Spleen (tissue), 11 donors: ENCODE data around the gene MS4A13. TPM values are rescaled to one million over a fixed set of nuclear protein-coding genes. Genes with fewer than 3 reads are reported as not detected.

Source experiments
- DNase-seq: peaks from one replicate; pipeline ENCODE4 v3.0.0-alpha.2; 2020
- H3K27ac ChIP-seq, 8 donors: fragments of 200-600 bp; sonication (generic) in 7 of 8; 1 replicate in 4 of 8; 2 replicates in 4 of 8; pipeline versions ENCODE4 v1.5.0 to v1.8.0; 2016 to 2021; ENCODE audit warnings: inconsistent platforms in 4 of 8, mild to moderate bottlenecking in 4 of 8, moderate library complexity in 1 of 8
- H3K27me3 ChIP-seq, 7 donors: fragments of 200-600 bp; sonication (generic) in 6 of 7; replicated peaks in 1 of 7; 1 replicate in 4 of 7; 2 replicates in 3 of 7; pipeline versions ENCODE4 v1.5.0 to v1.8.0; 2016 to 2021; ENCODE audit warnings: inconsistent platforms in 3 of 7, mild to moderate bottlenecking in 1 of 7
- H3K36me3 ChIP-seq, 6 donors: fragments of 200-600 bp; sonication (generic) in 5 of 6; 1 replicate in 4 of 6; 2 replicates in 2 of 6; pipeline versions ENCODE4 v1.5.0 to v1.8.0; 2016 to 2021; ENCODE audit warnings: inconsistent platforms in 2 of 6
- H3K4me1 ChIP-seq, 6 donors: fragments of 200-600 bp; sonication (generic) in 5 of 6; 1 replicate in 3 of 6; 2 replicates in 3 of 6; pipeline versions ENCODE4 v1.5.0 to v1.8.0; 2016 to 2021; ENCODE audit warnings: inconsistent platforms in 3 of 6
- H3K4me3 ChIP-seq, 8 donors: fragments of 200-600 bp; sonication (generic) in 7 of 8; 1 replicate in 4 of 8; 2 replicates in 4 of 8; pipeline versions ENCODE4 v1.5.0 to v1.8.0; 2016 to 2021; ENCODE audit warnings: inconsistent platforms in 4 of 8, mild to moderate bottlenecking in 4 of 8, moderate library complexity in 2 of 8
- H3K9me3 ChIP-seq, 8 donors: fragments of 200-600 bp; sonication (generic) in 7 of 8; 1 replicate in 4 of 8; 2 replicates in 4 of 8; pipeline versions ENCODE4 v1.5.0 to v1.8.0; 2016 to 2021; ENCODE audit warnings: inconsistent platforms in 4 of 8
- POLR2A ChIP-seq, 3 donors: fragments of 450-650 bp; IDR thresholded peaks; one replicate each; pipeline ENCODE4 v1.5.1; 2017; ENCODE audit warnings: antibody characterized with exemption in 3 of 3, mild to moderate bottlenecking in 1 of 3
- POLR2AphosphoS5 ChIP-seq, 3 donors: sonication (generic); formaldehyde crosslinking; IDR thresholded peaks; one replicate each; pipeline ENCODE4 v1.5.1; 2017; ENCODE audit warnings: antibody characterized with exemption in 3 of 3
- WGBS, 5 donors: extraction: QIAGEN DNeasy Blood & Tissue Kit in 3 of 5; methylation state at CpG; one replicate each; pipeline versions ENCODE4 v1.1.5 to v1.1.7; 2013 to 2018; 5-methylcytosine and 5-hydroxymethylcytosine counted together
- intact Hi-C: fragments of 100-400 bp; cut with DNase I; formaldehyde crosslinking; loops from one replicate; pipeline ENCODE4 v1.15.0; 2023; ENCODE audit warnings: low total_unique reads
- polyA plus RNA-seq, 3 donors: library from polyadenylated mRNA; stranded (reverse); fragments of 200-250 nt; gene quantifications; one replicate each; pipeline ENCODE4 v1.2.1, GENCODE V29; 2013
- total RNA-seq, 7 donors: library from RNA; depleted of rRNA in 3 of 7; stranded (reverse); fragments of >200 nt in 3 of 7; fragmentation: NEBNext Ultra II Directional in 4 of 7; extraction: Animal tissue kit (Norgen Biotek cat#: 25700) in 4 of 7; gene quantifications; one replicate each; pipeline versions ENCODE4 v1.1.0 to v1.2.1, GENCODE V29; 2016 to 2021
- TF ChIP-seq, protein P1 (sequence below), 11 experiments: fragments of 200-600 bp in 7 of 11; fragments of 450-650 bp in 4 of 11; sonication (generic) in 4 of 11; IDR thresholded peaks in 8 of 11; conservative IDR thresholded peaks in 3 of 11; 1 replicate in 7 of 11; 2 replicates in 4 of 11; pipeline versions ENCODE4 v1.4.0 to v1.8.0; 2016 to 2021; ENCODE audit warnings: antibody characterized with exemption in 11 of 11, inconsistent platforms in 4 of 11, mild to moderate bottlenecking in 1 of 11
- donor health status: healthy with polysubstance abuse.
- donor health status: DM: no; HTN: no; CAD: no; lungs with moderate emphysema.
- donor health status: DM: no; HTN: no; CAD: no.
- donor health status: Bipolar disorder and iron deficiency.
- donor health status: healthy.
- donor health status: DM: no; HTN: no; CAD: no.
- donor health status: DM: yes; HTN: yes; CAD: no.

The MS4A13 gene
- total and polyA plus RNA-seq, 10 donors = not detected

DNA sequence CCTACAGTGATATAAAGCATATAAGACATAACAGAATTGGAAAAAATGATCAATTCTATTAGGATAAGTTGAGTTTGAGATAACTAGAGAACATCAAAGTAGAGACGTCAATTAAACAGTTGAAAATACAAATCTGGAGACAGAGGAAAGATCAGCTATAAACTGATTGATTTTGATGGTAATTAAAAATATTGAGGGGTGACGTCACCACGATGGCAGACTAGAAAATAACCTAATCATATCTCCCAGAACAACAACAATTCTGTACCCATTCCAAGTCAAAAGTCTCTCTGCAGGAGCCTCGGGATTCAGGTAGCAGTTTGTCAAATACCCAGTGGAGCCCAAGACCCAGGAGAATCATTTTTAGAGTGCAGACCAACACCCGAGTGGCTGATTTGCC, 28.9 kb downstream of the MS4A13 start:
- no peak for DNase-seq
- no peak for TF ChIP-seq POLR2A (IDR thresholded peaks at IDR 0.05)
- no peak for TF ChIP-seq POLR2AphosphoS5 (IDR thresholded peaks at IDR 0.05)
- TF ChIP-seq, protein P1, sequence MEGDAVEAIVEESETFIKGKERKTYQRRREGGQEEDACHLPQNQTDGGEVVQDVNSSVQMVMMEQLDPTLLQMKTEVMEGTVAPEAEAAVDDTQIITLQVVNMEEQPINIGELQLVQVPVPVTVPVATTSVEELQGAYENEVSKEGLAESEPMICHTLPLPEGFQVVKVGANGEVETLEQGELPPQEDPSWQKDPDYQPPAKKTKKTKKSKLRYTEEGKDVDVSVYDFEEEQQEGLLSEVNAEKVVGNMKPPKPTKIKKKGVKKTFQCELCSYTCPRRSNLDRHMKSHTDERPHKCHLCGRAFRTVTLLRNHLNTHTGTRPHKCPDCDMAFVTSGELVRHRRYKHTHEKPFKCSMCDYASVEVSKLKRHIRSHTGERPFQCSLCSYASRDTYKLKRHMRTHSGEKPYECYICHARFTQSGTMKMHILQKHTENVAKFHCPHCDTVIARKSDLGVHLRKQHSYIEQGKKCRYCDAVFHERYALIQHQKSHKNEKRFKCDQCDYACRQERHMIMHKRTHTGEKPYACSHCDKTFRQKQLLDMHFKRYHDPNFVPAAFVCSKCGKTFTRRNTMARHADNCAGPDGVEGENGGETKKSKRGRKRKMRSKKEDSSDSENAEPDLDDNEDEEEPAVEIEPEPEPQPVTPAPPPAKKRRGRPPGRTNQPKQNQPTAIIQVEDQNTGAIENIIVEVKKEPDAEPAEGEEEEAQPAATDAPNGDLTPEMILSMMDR (IDR thresholded peaks at IDR 0.05 in 8 of 11, conservative IDR thresholded peaks at IDR 0.05 in 3 of 11) = no peak
- intact Hi-C loops = no loop called here
- Histone ChIP-seq H3K9me3 (peaks cover 0 to 17% (median 7%) of the 10 kb centered on the region in 8 donors), H3K36me3 (no peaks in the 10 kb centered on the region), H3K4me3 (no peak overlapping the region), H3K27me3 (no peaks in the 10 kb centered on the region), H3K4me1 (no peaks in the 10 kb centered on the region), H3K27ac (no peak overlapping the region)
- 85 to 91% (median 86%) methylated on average over 5 of the region's 5 CpGs for WGBS, 5 donors

DNA sequence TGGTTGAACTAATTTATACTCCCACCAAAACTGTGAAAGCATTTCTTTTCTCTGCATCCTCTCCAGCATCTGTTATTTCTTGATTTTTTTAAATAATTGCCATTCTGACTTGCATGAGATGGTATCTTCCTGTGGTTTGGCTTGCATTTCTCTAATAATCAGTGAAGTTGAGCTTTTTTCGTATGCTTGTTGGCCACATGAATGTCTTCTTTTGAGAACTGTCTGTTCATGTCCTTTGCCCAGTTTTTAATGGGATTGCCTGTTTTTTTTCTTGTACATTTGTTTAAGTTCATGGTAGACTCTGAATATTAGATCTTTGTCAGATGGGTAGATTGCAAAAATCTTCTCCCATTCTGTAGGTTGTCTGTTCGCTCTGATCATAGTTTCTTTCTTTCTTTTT, 46.1 kb downstream of the MS4A13 start:
- Histone ChIP-seq H3K27ac (no peak overlapping the region), H3K36me3 (no peaks in the 10 kb centered on the region), H3K9me3 (peaks cover 7 to 62% (median 46%) of the 10 kb centered on the region in 8 donors), H3K27me3 (no peaks in the 10 kb centered on the region), H3K4me1 (no peaks in the 10 kb centered on the region), H3K4me3 (no peak overlapping the region)
- no peak for DNase-seq
- intact Hi-C loops = no loop called here
- WGBS, 5 donors = 30 to 50% (median 38%) methylated on average over 2 of the region's 2 CpGs
- TF ChIP-seq POLR2A (IDR thresholded peaks at IDR 0.05) = no peak
- no peak for TF ChIP-seq POLR2AphosphoS5 (IDR thresholded peaks at IDR 0.05)
- TF ChIP-seq, protein P1 (IDR thresholded peaks at IDR 0.05 in 8 of 11, conservative IDR thresholded peaks at IDR 0.05 in 3 of 11) = no peak

DNA sequence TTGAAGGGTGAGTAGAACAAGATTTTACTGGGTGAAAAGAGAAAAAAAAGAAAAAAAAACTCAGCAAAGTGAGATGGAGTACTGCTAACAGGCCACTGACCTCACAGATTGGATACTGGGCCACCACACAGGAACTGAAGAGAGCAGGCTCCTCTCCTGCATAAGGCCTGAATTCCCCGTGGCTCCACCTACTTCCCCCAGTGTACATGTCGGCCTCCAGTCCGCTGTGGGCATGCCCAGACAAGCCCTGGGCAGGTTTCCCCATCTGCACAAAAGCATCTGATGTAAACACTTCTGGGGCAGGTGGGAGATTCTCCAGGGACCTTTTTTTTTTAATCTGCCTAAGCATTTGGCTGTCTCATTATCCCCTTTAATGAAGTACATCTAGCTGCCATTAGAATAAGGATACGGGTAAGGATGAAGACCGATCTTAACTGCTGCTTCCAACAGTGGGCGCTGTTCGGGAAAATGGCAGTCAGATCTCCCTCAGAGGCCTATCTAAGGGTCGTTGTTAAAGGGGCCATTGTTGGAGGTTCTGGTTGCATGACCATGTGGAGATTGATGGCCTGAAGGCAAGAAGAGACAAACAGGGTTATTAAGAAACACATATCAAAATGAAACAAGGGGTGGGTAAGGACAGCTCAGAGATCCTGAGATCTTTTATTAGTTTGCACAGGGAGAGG, 48.5 kb downstream of the MS4A13 start:
- Histone ChIP-seq H3K27ac (no peak overlapping the region), H3K27me3 (no peaks in the 10 kb centered on the region), H3K4me1 (no peaks in the 10 kb centered on the region), H3K36me3 (no peaks in the 10 kb centered on the region), H3K9me3 (peaks cover 4 to 50% (median 36%) of the 10 kb centered on the region in 8 donors), H3K4me3 (no peak overlapping the region)
- no peak for DNase-seq
- intact Hi-C loops = no loop called here
- WGBS, 5 donors = 62 to 68% (median 67%) methylated on average over 8 of the region's 8 CpGs
- TF ChIP-seq POLR2AphosphoS5 (IDR thresholded peaks at IDR 0.05) (no peak), POLR2A (IDR thresholded peaks at IDR 0.05) (no peak)
- TF ChIP-seq, protein P1 (IDR thresholded peaks at IDR 0.05 in 8 of 11, conservative IDR thresholded peaks at IDR 0.05 in 3 of 11) = no peak

DNA sequence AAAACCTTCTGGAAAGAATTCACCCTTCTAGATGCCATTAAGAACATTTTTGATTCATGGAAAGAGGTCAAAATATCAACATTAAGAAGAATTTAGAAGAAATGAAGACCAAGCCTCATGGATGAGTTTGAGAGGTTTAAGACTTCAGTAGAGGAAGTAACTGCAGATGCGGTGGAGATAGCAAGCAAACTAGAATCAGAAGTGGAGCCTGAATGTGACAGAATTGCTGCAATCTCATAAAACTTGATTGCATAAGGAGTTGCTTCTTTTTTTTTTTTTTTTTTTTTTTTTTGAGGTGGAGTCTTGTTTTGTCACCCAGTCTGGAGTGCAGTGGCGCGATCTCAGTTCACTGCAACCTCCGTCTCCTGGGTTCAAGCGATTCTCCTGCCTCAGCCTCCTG, 51.6 kb downstream of the MS4A13 start:
- Histone ChIP-seq H3K27me3 (no peaks in the 10 kb centered on the region), H3K4me3 (no peak overlapping the region), H3K36me3 (no peaks in the 10 kb centered on the region), H3K9me3 (peaks cover 0 to 22% (median 8%) of the 10 kb centered on the region in 8 donors), H3K4me1 (peaks cover 0 to 11% (median 0%) of the 10 kb centered on the region in 6 donors), H3K27ac (no peak overlapping the region)
- intact Hi-C loops = no loop called here
- WGBS, 5 donors = 58 to 86% (median 62%) methylated on average over 4 to 5 of the region's 5 CpGs
- no peak for DNase-seq
- TF ChIP-seq POLR2AphosphoS5 (IDR thresholded peaks at IDR 0.05) = no peak
- no peak for TF ChIP-seq POLR2A (IDR thresholded peaks at IDR 0.05)
- TF ChIP-seq, protein P1 (IDR thresholded peaks at IDR 0.05 in 8 of 11, conservative IDR thresholded peaks at IDR 0.05 in 3 of 11) = no peak
